Mesendoderm (in vitro differentiated cells): ENCODE data around the gene CD300A.

Experiments used
- DNase-seq: peaks from one replicate; pipeline ENCODE4 v3.0.0; 2013
- H2AK5ac ChIP-seq: 2 replicates; pipeline ENCODE4 v1.6.1; 2013; ENCODE audit warnings: low read length, inconsistent platforms
- H2BK120ac ChIP-seq: 2 replicates; pipeline ENCODE4 v1.6.1; 2013; ENCODE audit warnings: low read depth, mild to moderate bottlenecking, low read length, moderate library complexity, mixed read lengths
- H2BK15ac ChIP-seq: replicated peaks from 2 replicates; pipeline ENCODE4 v1.6.1; 2013; ENCODE audit warnings: low read depth, mild to moderate bottlenecking, moderate library complexity
- H2BK5ac ChIP-seq: 2 replicates; pipeline ENCODE4 v1.6.1; 2013; ENCODE audit warnings: low read length, inconsistent platforms
- H3K18ac ChIP-seq: 2 replicates; pipeline ENCODE4 v1.6.1; 2013; ENCODE audit warnings: mild to moderate bottlenecking, low read length, mixed read lengths
- H3K23ac ChIP-seq: one replicate; pipeline ENCODE4 v1.6.1; 2013; ENCODE audit warnings: low read length
- H3K27ac ChIP-seq: 2 replicates; pipeline ENCODE4 v1.5.1; 2013; ENCODE audit warnings: low read depth, mild to moderate bottlenecking, inconsistent platforms, low read length, moderate library complexity
- H3K27me3 ChIP-seq: 2 replicates; pipeline ENCODE4 v1.6.1; 2013; ENCODE audit warnings: low read length, control low read depth, mild to moderate bottlenecking, inconsistent platforms; ENCODE audit not compliant: insufficient read depth, poor library complexity
- H3K36me3 ChIP-seq: 2 replicates; pipeline ENCODE4 v1.6.1; 2013; ENCODE audit warnings: low read length, inconsistent platforms; ENCODE audit not compliant: control insufficient read depth, insufficient read depth
- H3K4ac ChIP-seq: one replicate; pipeline ENCODE4 v1.6.1; 2013; ENCODE audit warnings: low read depth, mild to moderate bottlenecking, low read length, moderate library complexity
- H3K4me1 ChIP-seq: 2 replicates; pipeline ENCODE4 v1.6.1; 2013; ENCODE audit warnings: low read depth, low read length, inconsistent platforms; ENCODE audit not compliant: control insufficient read depth
- H3K4me2 ChIP-seq: 2 replicates; pipeline ENCODE4 v1.6.1; 2013; ENCODE audit warnings: low read length
- H3K4me3 ChIP-seq: 2 replicates; pipeline ENCODE4 v1.5.1; 2013; ENCODE audit warnings: mild to moderate bottlenecking, low read length
- H3K56ac ChIP-seq: one replicate; pipeline ENCODE4 v1.6.1; 2013; ENCODE audit warnings: low read length
- H3K79me1 ChIP-seq: 2 replicates; pipeline ENCODE4 v1.6.1; 2013; ENCODE audit warnings: low read length, inconsistent platforms
- H3K79me2 ChIP-seq: 2 replicates; pipeline ENCODE4 v1.6.1; 2013; ENCODE audit warnings: mild to moderate bottlenecking, low read length; ENCODE audit not compliant: control insufficient read depth, insufficient read depth
- H3K9ac ChIP-seq: 2 replicates; pipeline ENCODE4 v1.6.1; 2013; ENCODE audit warnings: low read length, inconsistent platforms
- H4K5ac ChIP-seq: one replicate; pipeline ENCODE4 v1.6.1; 2013; ENCODE audit warnings: low read length
- H4K8ac ChIP-seq: one replicate; pipeline ENCODE4 v1.6.1; 2013; ENCODE audit warnings: low read depth, mild to moderate bottlenecking, control low read depth, low read length, moderate library complexity
- WGBS: extraction: QIAGEN DNeasy Blood & Tissue Kit; methylation state at CpG from one replicate; pipeline ENCODE4 v1.1.7; 2013; ENCODE audit warnings: low lambda C conversion rate, missing lambda C conversion rate; ENCODE audit not compliant: insufficient coverage; ENCODE audit errors: extremely low coverage; 5-methylcytosine and 5-hydroxymethylcytosine counted together

CD300A gene

GRCh38 chr17:74442670-74443515 is 23.5 kb upstream of the CD300A start:
- Histone ChIP-seq H3K9ac (peak overlapping the region; percentile 42), H3K4me2 (no peak overlapping the region), H3K4me1 (peaks cover 2% of the 10 kb centered on the region), H3K4ac (no peak overlapping the region), H4K5ac (no peak overlapping the region), H3K23ac (no peak overlapping the region), H2BK5ac (no peak overlapping the region), H3K27ac (no peak overlapping the region), H3K56ac (peak overlapping the region; percentile 70), H3K79me1 (no peaks in the 10 kb centered on the region), H2BK15ac (no peak overlapping the region), H3K27me3 (no peaks in the 10 kb centered on the region), H3K4me3 (no peak overlapping the region), H3K36me3 (no peaks in the 10 kb centered on the region), H2BK120ac (no peak overlapping the region), H4K8ac (no peak overlapping the region), H2AK5ac (no peak overlapping the region), H3K18ac (no peak overlapping the region), H3K79me2 (no peaks in the 10 kb centered on the region)
- no peak for DNase-seq
- WGBS, result no CpG with 5 or more reads among the region's 28 CpGs

DNA sequence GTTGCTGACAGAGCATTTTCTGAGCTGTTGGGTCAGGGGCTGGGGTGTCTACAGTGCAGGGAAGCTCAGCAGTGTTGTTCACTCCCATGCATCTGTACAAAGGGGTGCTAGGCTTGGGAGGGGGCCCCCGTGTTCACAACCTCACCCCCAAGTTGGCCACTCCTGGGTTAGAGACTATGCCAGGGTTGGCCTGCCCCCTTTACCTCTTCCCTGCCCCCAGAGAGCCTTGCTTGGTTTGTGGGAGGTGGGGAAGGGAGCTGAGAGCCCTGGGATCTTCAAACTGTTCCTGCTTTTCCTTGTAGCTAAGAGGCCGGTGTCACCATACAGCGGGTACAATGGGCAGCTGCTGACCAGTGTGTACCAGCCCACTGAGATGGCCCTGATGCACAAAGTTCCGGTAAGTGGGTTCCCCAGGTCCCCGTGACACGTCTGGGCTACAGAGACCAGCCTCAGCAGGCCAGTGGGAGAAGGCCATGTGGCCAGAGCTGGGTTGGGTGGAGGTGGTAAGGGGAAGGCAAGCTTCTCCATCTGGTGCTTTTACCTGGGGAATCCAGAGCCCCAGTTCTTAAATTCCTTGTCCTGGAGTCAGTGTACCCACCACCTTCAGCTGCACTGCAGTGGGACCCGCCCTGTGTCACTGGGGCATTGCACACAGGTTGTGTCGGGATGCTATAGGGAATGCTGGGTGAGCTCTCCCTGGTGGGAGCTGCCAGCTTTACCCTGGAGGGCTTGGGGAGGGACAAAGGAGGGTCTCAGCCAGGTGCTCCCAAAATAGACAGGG is 22.7 kb upstream of the CD300A start:
- H3K56ac ChIP-seq, result no peak overlapping the region
- no peaks in the 10 kb centered on the region for H3K27me3 ChIP-seq
- no peaks in the 10 kb centered on the region for H3K79me1 ChIP-seq
- no peaks in the 10 kb centered on the region for H3K36me3 ChIP-seq
- no peak overlapping the region for H3K4me2 ChIP-seq
- no peak overlapping the region for H2BK5ac ChIP-seq
- DNase-seq, result no peak
- WGBS, result no CpG with 5 or more reads among the region's 8 CpGs
- H2AK5ac ChIP-seq, result no peak overlapping the region
- no peak overlapping the region for H2BK15ac ChIP-seq
- H4K5ac ChIP-seq, result no peak overlapping the region
- no peak overlapping the region for H3K18ac ChIP-seq
- no peak overlapping the region for H3K9ac ChIP-seq
- H3K27ac ChIP-seq, result no peak overlapping the region
- H3K4me3 ChIP-seq, result no peak overlapping the region
- H3K4ac ChIP-seq, result no peak overlapping the region
- H3K23ac ChIP-seq, result no peak overlapping the region
- no peak overlapping the region for H2BK120ac ChIP-seq
- H3K4me1 ChIP-seq, result peaks cover 2% of the 10 kb centered on the region
- H4K8ac ChIP-seq, result no peak overlapping the region
- H3K79me2 ChIP-seq, result no peaks in the 10 kb centered on the region

DNA sequence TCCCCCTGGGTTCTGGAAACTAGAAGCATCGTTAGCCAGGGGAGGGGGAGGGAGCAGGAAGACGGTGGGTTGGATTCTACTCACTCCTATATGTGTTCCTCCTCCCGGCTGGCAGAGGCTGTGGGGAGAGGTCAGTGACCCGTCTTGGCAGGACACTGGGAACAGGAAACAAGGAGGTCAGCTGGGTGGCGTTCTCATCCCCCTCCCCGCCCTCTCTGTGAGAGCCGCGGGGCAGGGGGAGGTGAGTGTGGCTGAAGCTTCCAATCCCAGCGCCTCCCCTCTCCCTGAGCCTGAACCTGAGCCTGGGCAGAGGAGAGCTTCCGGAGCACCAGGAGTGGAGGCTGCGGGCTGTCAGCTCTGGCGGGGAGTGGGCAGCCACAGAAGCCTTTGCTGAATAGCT is 22.0 kb upstream of the CD300A start:
- no peaks in the 10 kb centered on the region for H3K79me1 ChIP-seq
- no peak overlapping the region for H2BK15ac ChIP-seq
- no peaks in the 10 kb centered on the region for H3K36me3 ChIP-seq
- no peak overlapping the region for H3K23ac ChIP-seq
- H2AK5ac ChIP-seq, result no peak overlapping the region
- no peak overlapping the region for H3K4me2 ChIP-seq
- no peaks in the 10 kb centered on the region for H3K79me2 ChIP-seq
- H2BK120ac ChIP-seq, result no peak overlapping the region
- H3K9ac ChIP-seq, result peak overlapping the region; percentile 1
- no peak overlapping the region for H2BK5ac ChIP-seq
- no peak overlapping the region for H3K4ac ChIP-seq
- peak; percentile 53 for DNase-seq
- H4K8ac ChIP-seq, result no peak overlapping the region
- H3K27ac ChIP-seq, result no peak overlapping the region
- H3K18ac ChIP-seq, result no peak overlapping the region
- peak overlapping the region; percentile 22 for H3K56ac ChIP-seq
- H4K5ac ChIP-seq, result no peak overlapping the region
- H3K4me1 ChIP-seq, result peaks cover 2% of the 10 kb centered on the region
- no peak overlapping the region for H3K4me3 ChIP-seq
- WGBS, result no CpG with 5 or more reads among the region's 12 CpGs
- H3K27me3 ChIP-seq, result no peaks in the 10 kb centered on the region

DNA sequence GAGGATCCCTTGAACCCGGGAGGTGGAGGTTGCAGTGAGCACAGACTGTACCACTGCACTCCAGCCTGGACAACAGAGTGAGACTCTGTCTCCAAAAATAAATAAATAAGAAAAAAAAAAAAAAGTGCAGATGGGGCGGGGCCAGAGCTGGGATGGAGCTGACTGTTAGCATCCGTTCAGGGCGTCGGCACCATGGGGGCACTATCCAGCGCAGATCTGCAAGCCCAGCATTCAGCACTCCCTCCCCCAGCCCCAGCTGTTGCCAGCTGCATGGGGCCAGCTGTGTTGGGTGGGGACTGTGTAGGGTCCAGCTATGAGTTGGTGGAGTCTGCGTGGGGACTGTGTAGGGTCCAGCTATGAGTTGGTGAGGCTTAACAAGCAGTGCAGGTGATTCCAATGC is 21.3 kb upstream of the CD300A start:
- H3K36me3 ChIP-seq, result no peaks in the 10 kb centered on the region
- no peak for DNase-seq

GRCh38 chr17:74446551-74447500 is 19.6 kb upstream of the CD300A start:
- Histone ChIP-seq H3K56ac (peak overlapping the region; percentile 3), H2AK5ac (no peak overlapping the region), H3K9ac (no peak overlapping the region), H4K5ac (no peak overlapping the region), H3K4me2 (no peak overlapping the region), H3K27ac (no peak overlapping the region), H2BK5ac (no peak overlapping the region), H3K27me3 (no peaks in the 10 kb centered on the region), H4K8ac (no peak overlapping the region), H2BK15ac (no peak overlapping the region), H3K23ac (no peak overlapping the region), H3K79me1 (no peaks in the 10 kb centered on the region), H3K18ac (no peak overlapping the region), H3K36me3 (no peaks in the 10 kb centered on the region), H3K4me3 (no peak overlapping the region), H3K79me2 (no peaks in the 10 kb centered on the region), H3K4me1 (peaks cover 2% of the 10 kb centered on the region), H2BK120ac (no peak overlapping the region), H3K4ac (no peak overlapping the region)
- DNase-seq, result no peak
- WGBS, result no CpG with 5 or more reads among the region's 31 CpGs

More for the DNA sequence above, 21.3 kb upstream of the CD300A start:
- H4K5ac ChIP-seq, result no peak overlapping the region
- no peak overlapping the region for H3K18ac ChIP-seq
- no peaks in the 10 kb centered on the region for H3K27me3 ChIP-seq
- no peak overlapping the region for H2BK15ac ChIP-seq
- H2AK5ac ChIP-seq, result no peak overlapping the region
- no peaks in the 10 kb centered on the region for H3K79me2 ChIP-seq
- H4K8ac ChIP-seq, result no peak overlapping the region
- H3K23ac ChIP-seq, result no peak overlapping the region
- H3K79me1 ChIP-seq, result no peaks in the 10 kb centered on the region
- no peak overlapping the region for H3K27ac ChIP-seq
- H3K56ac ChIP-seq, result no peak overlapping the region
- no peak overlapping the region for H2BK120ac ChIP-seq
- H2BK5ac ChIP-seq, result no peak overlapping the region
- WGBS, result no CpG with 5 or more reads among the region's 7 CpGs
- no peak overlapping the region for H3K4me2 ChIP-seq
- peaks cover 2% of the 10 kb centered on the region for H3K4me1 ChIP-seq
- no peak overlapping the region for H3K4ac ChIP-seq
- no peak overlapping the region for H3K4me3 ChIP-seq
- H3K9ac ChIP-seq, result no peak overlapping the region
